ENCODE results near the gene PLA2G2A. TPM values are rescaled to one million over a fixed set of nuclear protein-coding genes. Genes with fewer than 3 reads are reported as not detected.

PLA2G2A gene
- total RNA-seq, 1 experiment from 2014 or later, result 7.1 TPM

GRCh38 chr1:19978143-19978542, 1.3 kb downstream of the PLA2G2A start:
- H3K4me2 ChIP-seq (ENCODE audit: insufficient read depth, insufficient read length, low read length), result no peak overlapping the region
- no peaks in the 10 kb centered on the region for H3K79me1 ChIP-seq (ENCODE audit: insufficient read depth, low read depth, low read length, poor library complexity, severe bottlenecking)
- no peak overlapping the region for H2BK120ac ChIP-seq (ENCODE audit: low read depth, low read length, poor library complexity, severe bottlenecking)
- H2BK5ac ChIP-seq (ENCODE audit: insufficient read length, low read length), result no peak overlapping the region
- no peak overlapping the region for H4K91ac ChIP-seq (ENCODE audit: insufficient read length, low read depth, low read length)
- H2BK15ac ChIP-seq (ENCODE audit: low read depth, low read length), result no peak overlapping the region
- H3K4me1 ChIP-seq (ENCODE audit: insufficient read depth, low read length), result peaks cover 8% of the 10 kb centered on the region; the same call in 1 of the 2 replicates
- H3K23ac ChIP-seq (ENCODE audit: insufficient read length, low read depth, low read length), result no peak overlapping the region
- no peak overlapping the region for H3K9ac ChIP-seq (ENCODE audit: extremely low read depth, insufficient read length, low read length)
- no peak overlapping the region for H3K4me3 Mint-ChIP-seq
- no peak for DNase-seq
- H3K4ac ChIP-seq (ENCODE audit: low read depth, low read length), result no peak overlapping the region
- no peak overlapping the region for H4K5ac ChIP-seq (ENCODE audit: insufficient read length, low read depth, low read length)
- no peak overlapping the region for H2BK12ac ChIP-seq (ENCODE audit: insufficient read length, low read depth, low read length)
- no peaks in the 10 kb centered on the region for H3K27me3 ChIP-seq (ENCODE audit: insufficient read depth, low read length)
- H2AFZ ChIP-seq (ENCODE audit: low read length), result no peak overlapping the region
- H2AK5ac ChIP-seq (ENCODE audit: insufficient read length, low read length), result no peak overlapping the region
- H3T11ph ChIP-seq (ENCODE audit: low read length), result no peak overlapping the region
- peaks cover 42 to 47% of the 10 kb centered on the region in 2 experiments for H3K4me1 Mint-ChIP-seq
- no CpG with 5 or more reads among the region's 9 CpGs for WGBS (ENCODE audit: extremely low coverage, insufficient read length, low lambda C conversion rate)
- no peaks in the 10 kb centered on the region for H3K9me3 Mint-ChIP-seq
- no peak overlapping the region for H3K18ac ChIP-seq (ENCODE audit: insufficient read length, low read depth, low read length)
- H3K14ac ChIP-seq (ENCODE audit: insufficient read depth, low read length), result no peak overlapping the region
- H4K20me1 ChIP-seq (ENCODE audit: control insufficient read depth, insufficient read depth, insufficient read length), result no peaks in the 10 kb centered on the region
- no peaks in the 10 kb centered on the region for H3K79me2 ChIP-seq (ENCODE audit: insufficient read depth, low read length)
- H3K36me3 Mint-ChIP-seq (ENCODE audit: insufficient read depth in 1 of 3, low read depth in 3 of 3), result no peaks in the 10 kb centered on the region
- no peak overlapping the region for H4K8ac ChIP-seq (replicated peaks; ENCODE audit: insufficient read length, low read depth, low read length)
- H3K27me3 Mint-ChIP-seq (ENCODE audit: low read depth), result no peaks in the 10 kb centered on the region; the same call in none of the 2 replicates
- TF ChIP-seq CTCF (conservative IDR thresholded peaks at IDR 0.05), result no peak
- H2BK20ac ChIP-seq (ENCODE audit: low read depth, low read length, poor library complexity, severe bottlenecking), result no peak overlapping the region
- H3K27ac Mint-ChIP-seq, result no peak overlapping the region
- no peak overlapping the region for H3K56ac ChIP-seq (ENCODE audit: insufficient read length, low read depth, low read length)
- no peak overlapping the region for H3K27ac ChIP-seq (ENCODE audit: insufficient read length, low read depth, low read length)
- no peaks in the 10 kb centered on the region for H3K23me2 ChIP-seq (ENCODE audit: insufficient read length, low read depth, low read length, poor library complexity, severe bottlenecking)
- H3K9me3 ChIP-seq (ENCODE audit: control insufficient read depth, low read depth, low read length), result no peaks in the 10 kb centered on the region

Data from H9 (cell line).